DOHH2 (cell line): ENCODE data around the gene MAGEF1.

Experiments used
- H3F3A ChIP-seq: fragments of 200-600 bp; sonication (generic), shearing (Covaris generic); 2 replicates; pipeline ENCODE4 v1.6.0; 2016; ENCODE audit warnings: antibody characterized with exemption, mild to moderate bottlenecking; ENCODE audit not compliant: control insufficient read depth, insufficient read depth
- H3K27ac ChIP-seq: fragments of 200-600 bp; sonication (generic); 2 replicates; pipeline ENCODE4 v1.5.1; 2014; ENCODE audit warnings: low read depth, mild to moderate bottlenecking, low read length, moderate library complexity
- H3K27me3 ChIP-seq: fragments of 200-600 bp; sonication (generic); 2 replicates; pipeline ENCODE4 v1.6.1; 2014; ENCODE audit warnings: mild to moderate bottlenecking, low read length, mixed read lengths; ENCODE audit not compliant: control insufficient read depth
- H3K36me3 ChIP-seq: fragments of 200-600 bp; sonication (generic); 2 replicates; pipeline ENCODE4 v1.6.1; 2014; ENCODE audit warnings: mild to moderate bottlenecking, low read length, moderate library complexity, mixed read lengths; ENCODE audit not compliant: control insufficient read depth
- H3K4me1 ChIP-seq: fragments of 200-600 bp; sonication (generic); 2 replicates; pipeline ENCODE4 v1.6.1; 2014; ENCODE audit warnings: mild to moderate bottlenecking, low read length, mixed read lengths; ENCODE audit not compliant: control insufficient read depth
- H3K4me2 ChIP-seq: fragments of 200-600 bp; sonication (generic); 2 replicates; pipeline ENCODE4 v1.6.0; 2014; ENCODE audit warnings: mild to moderate bottlenecking, low read length, moderate library complexity
- H3K4me3 ChIP-seq: fragments of 200-600 bp; sonication (generic); 2 replicates; pipeline ENCODE4 v1.5.1; 2014; ENCODE audit warnings: mild to moderate bottlenecking, low read length, mixed read lengths
- H3K79me2 ChIP-seq: fragments of 200-600 bp; sonication (generic); 2 replicates; pipeline ENCODE4 v1.6.1; 2014; ENCODE audit warnings: mild to moderate bottlenecking, low read length, mixed read lengths; ENCODE audit not compliant: control insufficient read depth
- H3K9me2 ChIP-seq: fragments of 200-600 bp; sonication (generic); replicated peaks from 2 replicates; pipeline ENCODE4 v1.6.1; 2014; ENCODE audit warnings: mild to moderate bottlenecking, low read length, mixed read lengths; ENCODE audit not compliant: control insufficient read depth
- H3K9me3 ChIP-seq: fragments of 200-600 bp; sonication (generic); 2 replicates; pipeline ENCODE4 v1.6.1; 2014; ENCODE audit warnings: antibody characterized with exemption, low read length, mixed read lengths; ENCODE audit not compliant: control insufficient read depth, insufficient read depth
- H4K20me1 ChIP-seq: fragments of 200-600 bp; sonication (generic); 2 replicates; pipeline ENCODE4 v1.6.0; 2014; ENCODE audit warnings: low read depth, mild to moderate bottlenecking, antibody characterized with exemption, low read length, moderate library complexity; ENCODE audit not compliant: control insufficient read depth, insufficient read depth
- EZH2phosphoT487 ChIP-seq: fragments of 200-600 bp; sonication (generic); IDR thresholded peaks from 2 replicates; pipeline ENCODE4 v1.6.1; 2017; ENCODE audit warnings: borderline replicate concordance, mild to moderate bottlenecking, antibody characterized with exemption, low read length, moderate library complexity, mixed read lengths
- TF ChIP-seq, protein P1 (sequence below): fragments of 200-600 bp; sonication (generic); IDR thresholded peaks from one replicate; pipeline ENCODE4 v1.5.1; 2014; ENCODE audit warnings: antibody characterized with exemption, mild to moderate bottlenecking, low read depth, low read length; ENCODE audit not compliant: poor library complexity, severe bottlenecking

MAGEF1 gene

GRCh38 chr3:184685055-184685454 lies 26.8 kb downstream of the MAGEF1 start:
- Histone ChIP-seq H3K27ac (no peak overlapping the region), H3K27me3 (no peaks in the 10 kb centered on the region; the same call in 1 of the 2 replicates), H3K4me2 (no peak overlapping the region), H3K79me2 (no peaks in the 10 kb centered on the region), H3F3A (no peaks in the 10 kb centered on the region), H3K9me2 (no peaks in the 10 kb centered on the region), H3K4me1 (peaks cover 4% of the 10 kb centered on the region), H3K9me3 (no peaks in the 10 kb centered on the region), H3K4me3 (no peak overlapping the region), H4K20me1 (no peaks in the 10 kb centered on the region), H3K36me3 (no peaks in the 10 kb centered on the region)
- no peak for TF ChIP-seq EZH2phosphoT487
- TF ChIP-seq, protein P1, sequence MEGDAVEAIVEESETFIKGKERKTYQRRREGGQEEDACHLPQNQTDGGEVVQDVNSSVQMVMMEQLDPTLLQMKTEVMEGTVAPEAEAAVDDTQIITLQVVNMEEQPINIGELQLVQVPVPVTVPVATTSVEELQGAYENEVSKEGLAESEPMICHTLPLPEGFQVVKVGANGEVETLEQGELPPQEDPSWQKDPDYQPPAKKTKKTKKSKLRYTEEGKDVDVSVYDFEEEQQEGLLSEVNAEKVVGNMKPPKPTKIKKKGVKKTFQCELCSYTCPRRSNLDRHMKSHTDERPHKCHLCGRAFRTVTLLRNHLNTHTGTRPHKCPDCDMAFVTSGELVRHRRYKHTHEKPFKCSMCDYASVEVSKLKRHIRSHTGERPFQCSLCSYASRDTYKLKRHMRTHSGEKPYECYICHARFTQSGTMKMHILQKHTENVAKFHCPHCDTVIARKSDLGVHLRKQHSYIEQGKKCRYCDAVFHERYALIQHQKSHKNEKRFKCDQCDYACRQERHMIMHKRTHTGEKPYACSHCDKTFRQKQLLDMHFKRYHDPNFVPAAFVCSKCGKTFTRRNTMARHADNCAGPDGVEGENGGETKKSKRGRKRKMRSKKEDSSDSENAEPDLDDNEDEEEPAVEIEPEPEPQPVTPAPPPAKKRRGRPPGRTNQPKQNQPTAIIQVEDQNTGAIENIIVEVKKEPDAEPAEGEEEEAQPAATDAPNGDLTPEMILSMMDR = no peak

GRCh38 chr3:184683900-184684560 lies 27.8 kb downstream of the MAGEF1 start:
- H3K4me1 ChIP-seq = peaks cover 4% of the 10 kb centered on the region

DNA sequence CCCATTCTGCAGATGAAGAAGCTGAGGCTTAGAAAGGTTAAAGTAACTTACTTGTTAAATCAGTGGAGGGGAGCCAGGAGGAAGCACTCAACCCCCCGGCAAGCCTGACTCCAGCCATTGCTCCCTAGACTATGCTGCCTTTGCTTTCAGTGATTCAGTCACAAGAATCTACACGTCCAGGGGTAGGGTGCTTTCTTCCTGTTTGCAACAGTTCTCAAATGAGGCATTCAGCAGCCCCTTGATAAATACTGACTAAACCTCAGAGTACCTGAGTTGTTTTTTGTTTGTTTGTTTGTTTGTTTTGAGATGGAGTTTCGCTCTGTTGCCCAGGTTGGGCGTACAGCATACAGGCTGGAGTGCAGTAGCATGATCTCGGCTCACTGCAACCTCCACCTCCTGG lies 28.6 kb downstream of the MAGEF1 start:
- TF ChIP-seq, protein P1 = no peak
- no peak for TF ChIP-seq EZH2phosphoT487
- Histone ChIP-seq H3K27me3 (no peaks in the 10 kb centered on the region; the same call in 1 of the 2 replicates), H3K79me2 (no peaks in the 10 kb centered on the region), H3K9me2 (no peaks in the 10 kb centered on the region), H3K4me2 (no peak overlapping the region), H4K20me1 (no peaks in the 10 kb centered on the region), H3F3A (no peaks in the 10 kb centered on the region), H3K27ac (no peak overlapping the region), H3K36me3 (no peaks in the 10 kb centered on the region), H3K4me3 (no peak overlapping the region), H3K9me3 (no peaks in the 10 kb centered on the region), H3K4me1 (peaks cover 4% of the 10 kb centered on the region)

More at GRCh38 chr3:184683900-184684560, 27.8 kb downstream of the MAGEF1 start:
- Histone ChIP-seq H3K36me3 (no peaks in the 10 kb centered on the region), H3K79me2 (no peaks in the 10 kb centered on the region), H3K9me2 (no peaks in the 10 kb centered on the region), H3K9me3 (no peaks in the 10 kb centered on the region), H3K4me3 (no peak overlapping the region), H3F3A (no peaks in the 10 kb centered on the region), H3K27me3 (no peaks in the 10 kb centered on the region; the same call in 1 of the 2 replicates), H4K20me1 (no peaks in the 10 kb centered on the region), H3K27ac (no peak overlapping the region), H3K4me2 (no peak overlapping the region)
- TF ChIP-seq, protein P1 = no peak
